ENCODE results near the gene SLC7A5.

GRCh38 chr16:87845213-87845612 is 24.1 kb downstream of the SLC7A5 start:
- TF ChIP-seq CTCF (conservative IDR thresholded peaks at IDR 0.05; ENCODE audit: low read length) (no peak), EZH2phosphoT487 (IDR thresholded peaks at IDR 0.05; ENCODE audit: borderline replicate concordance, low read depth, low read length) (no peak)
